ENCODE results near the gene CCDC6. TPM values are rescaled to one million over a fixed set of nuclear protein-coding genes. Genes with fewer than 3 reads are reported as not detected.

The CCDC6 gene
- total RNA-seq, 8 experiments from 2014 or later: 10.6 to 94.0 (median 18.4) TPM

DNA sequence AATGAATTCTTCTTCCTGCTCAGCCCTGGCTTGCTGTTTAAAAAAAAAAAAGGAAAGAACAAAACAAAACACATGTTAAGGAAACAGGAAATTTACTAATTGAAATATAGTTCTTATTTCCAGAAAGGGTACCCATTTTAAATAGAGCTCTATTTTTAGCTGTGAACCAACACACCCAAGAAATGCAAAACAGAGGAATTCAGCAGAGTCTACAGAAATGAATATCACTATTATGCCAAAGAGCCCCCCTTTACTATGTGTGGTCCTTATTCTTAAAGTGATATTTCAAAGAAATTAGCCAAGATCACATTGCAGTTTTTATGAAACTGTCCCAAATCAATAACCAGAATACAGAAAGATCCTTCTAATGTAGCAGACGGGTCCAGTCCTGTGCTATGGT is 53.7 kb downstream of the CCDC6 start:
- H3K4me3 ChIP-seq: no peak overlapping the region
- 20 to 100% (median 73%) methylated on average over 1 of the region's 1 CpG; no CpG with 5 or more reads in 6 of the 10 experiments for WGBS, 10 experiments
- in situ Hi-C loops (cut with MboI; ENCODE audit: low pct_unique_long_range_greater_than_20kb in 2 of 9, low sequenced_read_pairs in 9 of 9, unreplicated experiment in 9 of 9): loop anchor here in 1 of 9 experiments (25.0 kb wide), 1 partner anchor 185 kb away; no protein-coding TSS in a partner anchor
- no peak overlapping the region for H3K27ac ChIP-seq
- H3K4me1 ChIP-seq (replicated peaks in 1 of 2): no peaks in the 10 kb centered on the region
- ATAC-seq (replicated peaks in 6 of 8): peak in 3 of 8 experiments; percentile 83 to 86 (median 85)

DNA sequence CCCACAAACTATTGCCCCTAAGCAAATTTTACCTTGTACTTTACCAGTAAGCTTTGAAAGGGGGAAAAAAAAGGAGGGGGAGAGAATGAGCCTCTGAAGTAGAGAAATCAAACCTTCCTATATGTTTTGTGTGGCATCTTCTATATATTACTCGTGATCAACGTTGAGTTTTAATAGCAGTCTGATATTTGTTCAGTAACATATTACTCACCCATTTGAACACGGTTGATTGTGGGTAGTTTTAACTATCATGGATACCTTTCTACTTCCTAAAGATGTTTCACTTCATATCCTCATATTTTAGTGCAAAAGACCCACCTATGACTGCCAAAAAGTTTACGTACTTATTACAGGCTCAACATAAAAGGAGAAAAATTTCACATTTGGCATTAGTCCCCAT is 54.5 kb downstream of the CCDC6 start:
- no peak for ATAC-seq (replicated peaks in 6 of 8)
- Histone ChIP-seq H3K4me3 (no peak overlapping the region), H3K4me1 (replicated peaks in 1 of 2) (no peaks in the 10 kb centered on the region), H3K27ac (no peak overlapping the region)
- WGBS, 10 experiments: 85 to 100% (median 99%) methylated on average over 1 to 4 of the region's 4 CpGs
- in situ Hi-C loops (cut with MboI; ENCODE audit: low pct_unique_long_range_greater_than_20kb in 2 of 9, low sequenced_read_pairs in 9 of 9, unreplicated experiment in 9 of 9): loop anchor here in 1 of 9 experiments (25.0 kb wide), 1 partner anchor 185 kb away; no protein-coding TSS in a partner anchor

GRCh38 chr10:59847888-59848287 is 58.5 kb downstream of the CCDC6 start:
- Histone ChIP-seq H3K4me1 (replicated peaks in 1 of 2) (no peaks in the 10 kb centered on the region), H3K27ac (no peak overlapping the region), H3K4me3 (no peak overlapping the region)
- ATAC-seq (replicated peaks in 6 of 8): no peak
- WGBS, 10 experiments: 0 to 89% (median 52%) methylated on average over 1 to 6 of the region's 7 CpGs; no CpG with 5 or more reads in 4 of the 10 experiments
- in situ Hi-C loops (cut with MboI; ENCODE audit: low pct_unique_long_range_greater_than_20kb in 2 of 9, low sequenced_read_pairs in 9 of 9, unreplicated experiment in 9 of 9): loop anchor here in 2 of 9 experiments (25.0 kb wide), 1 partner anchor 189 kb away; no protein-coding TSS in a partner anchor

DNA sequence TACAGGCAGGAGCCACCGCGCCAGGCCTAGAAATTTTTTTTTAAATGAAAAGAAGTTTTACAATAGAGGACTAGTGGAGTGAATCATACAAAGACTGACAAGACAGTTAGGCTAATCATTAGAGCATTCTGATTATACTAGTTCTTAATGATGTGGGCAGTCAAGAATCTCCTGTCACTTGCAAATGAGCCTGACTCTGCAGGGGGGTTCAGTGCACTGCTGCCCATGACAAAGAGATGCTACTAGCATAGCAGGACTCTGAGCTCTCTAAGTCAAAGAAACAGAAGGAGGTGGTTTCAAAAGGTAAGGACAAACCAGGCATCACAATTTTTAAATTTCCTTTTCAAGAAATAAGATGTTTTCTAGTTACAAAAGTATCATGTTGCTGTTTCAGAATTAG is 59.0 kb downstream of the CCDC6 start:
- Histone ChIP-seq H3K27ac (no peak overlapping the region), H3K4me1 (replicated peaks in 1 of 2) (no peaks in the 10 kb centered on the region), H3K4me3 (no peak overlapping the region)
- WGBS, 10 experiments: 55% methylated on average over 2 of the region's 2 CpGs; no CpG with 5 or more reads in 9 of the 10 experiments
- in situ Hi-C loops (cut with MboI; ENCODE audit: low pct_unique_long_range_greater_than_20kb in 2 of 9, low sequenced_read_pairs in 9 of 9, unreplicated experiment in 9 of 9): loop anchor here in 2 of 9 experiments (25.0 kb wide), 1 partner anchor 190 kb away; no protein-coding TSS in a partner anchor
- peak in 3 of 8 experiments; percentile 58 to 69 (median 59) for ATAC-seq (replicated peaks in 6 of 8)

GRCh38 chr10:59844436-59844835 is 61.9 kb downstream of the CCDC6 start:
- 73 to 100% (median 87%) methylated on average over 1 to 3 of the region's 3 CpGs; no CpG with 5 or more reads in 1 of the 10 experiments for WGBS, 10 experiments
- H3K4me1 ChIP-seq (replicated peaks in 1 of 2): no peaks in the 10 kb centered on the region
- in situ Hi-C loops (cut with MboI; ENCODE audit: low pct_unique_long_range_greater_than_20kb in 2 of 9, low sequenced_read_pairs in 9 of 9, unreplicated experiment in 9 of 9): loop anchor here in 2 of 9 experiments (25.0 kb wide), 1 partner anchor 193 kb away; no protein-coding TSS in a partner anchor
- H3K4me3 ChIP-seq: no peak overlapping the region
- no peak overlapping the region for H3K27ac ChIP-seq
- no peak for ATAC-seq (replicated peaks in 6 of 8)

- 74 to 100% (median 94%) methylated on average over 1 to 2 of the region's 2 CpGs; no CpG with 5 or more reads in 2 of the 10 experiments for WGBS, 10 experiments
- no peak for ATAC-seq (replicated peaks in 6 of 8)
- H3K4me1 ChIP-seq (replicated peaks in 1 of 2): no peaks in the 10 kb centered on the region
- no peak overlapping the region for H3K27ac ChIP-seq
- H3K4me3 ChIP-seq: no peak overlapping the region
- in situ Hi-C loops (cut with MboI; ENCODE audit: low pct_unique_long_range_greater_than_20kb in 2 of 9, low sequenced_read_pairs in 9 of 9, unreplicated experiment in 9 of 9): loop anchor here in 2 of 9 experiments (25.0 kb wide), 1 partner anchor 194 kb away; no protein-coding TSS in a partner anchor
Measured at GRCh38 chr10:59843748-59844147, 62.6 kb downstream of the CCDC6 start.

DNA sequence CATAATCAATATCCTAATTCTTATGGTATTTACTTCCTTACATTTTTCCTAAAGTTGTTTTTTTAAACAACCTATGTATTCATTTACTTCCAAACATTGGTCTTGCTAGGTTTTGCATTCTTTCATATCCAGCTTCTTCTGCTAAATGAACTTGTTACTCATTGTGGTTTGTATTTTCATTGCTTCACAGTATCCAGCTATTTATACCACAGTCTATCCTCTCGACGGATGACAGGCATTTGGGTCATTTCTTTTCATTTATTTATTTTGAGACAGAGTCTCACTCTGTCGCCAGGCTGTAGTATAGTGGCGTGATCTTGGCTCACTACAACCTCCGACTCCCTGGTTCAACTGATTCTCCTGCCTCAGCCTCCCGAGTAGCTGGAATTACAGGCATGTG is 66.8 kb downstream of the CCDC6 start:
- Histone ChIP-seq H3K4me1 (replicated peaks in 1 of 2) (no peaks in the 10 kb centered on the region), H3K4me3 (no peak overlapping the region), H3K27ac (no peak overlapping the region)
- ATAC-seq (replicated peaks in 6 of 8): no peak
- in situ Hi-C loops (cut with MboI; ENCODE audit: low pct_unique_long_range_greater_than_20kb in 2 of 9, low sequenced_read_pairs in 9 of 9, unreplicated experiment in 9 of 9): loop anchor here in 2 of 9 experiments (25.0 kb wide), 1 partner anchor 198 kb away; no protein-coding TSS in a partner anchor
- WGBS, 10 experiments: 57 to 100% (median 88%) methylated on average over 2 to 6 of the region's 6 CpGs; no CpG with 5 or more reads in 1 of the 10 experiments

GRCh38 chr10:59838085-59838789 is 68.1 kb downstream of the CCDC6 start:
- H3K4me3 ChIP-seq: no peak overlapping the region
- 0 to 100% (median 98%) methylated on average over 1 to 2 of the region's 2 CpGs; no CpG with 5 or more reads in 2 of the 10 experiments for WGBS, 10 experiments
- ATAC-seq (replicated peaks in 6 of 8): peak in 3 of 8 experiments; percentile 83 to 97 (median 94)
- in situ Hi-C loops (cut with MboI; ENCODE audit: low pct_unique_long_range_greater_than_20kb in 2 of 9, low sequenced_read_pairs in 9 of 9, unreplicated experiment in 9 of 9): loop anchor here in 2 of 9 experiments (25.0 kb wide), 1 partner anchor 199 kb away; no protein-coding TSS in a partner anchor
- H3K27ac ChIP-seq: no peak overlapping the region
- no peaks in the 10 kb centered on the region for H3K4me1 ChIP-seq (replicated peaks in 1 of 2)

DNA sequence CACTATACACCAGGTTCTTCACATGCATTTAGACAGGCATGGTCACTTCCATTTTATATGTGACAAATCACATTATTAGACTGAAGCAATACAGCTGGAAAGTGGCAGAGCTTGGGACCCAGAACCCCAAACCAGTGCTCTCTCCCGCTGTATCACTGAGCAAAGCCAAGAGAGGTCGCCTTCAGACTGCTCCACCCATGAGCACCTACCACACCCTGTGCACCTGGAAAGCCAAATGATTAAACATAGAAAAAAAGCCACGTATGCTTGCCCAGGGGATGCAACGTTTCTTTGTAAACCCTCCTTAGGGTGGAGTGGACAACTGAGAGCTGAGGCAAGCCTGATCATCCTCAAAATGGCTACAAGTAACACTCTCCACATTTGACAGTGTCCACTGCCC is 72.5 kb downstream of the CCDC6 start:
- Histone ChIP-seq H3K4me3 (no peak overlapping the region), H3K4me1 (replicated peaks in 1 of 2) (no peaks in the 10 kb centered on the region), H3K27ac (no peak overlapping the region)
- WGBS, 10 experiments: 13 to 100% (median 91%) methylated on average over 1 to 4 of the region's 4 CpGs; no CpG with 5 or more reads in 2 of the 10 experiments
- no peak for ATAC-seq (replicated peaks in 6 of 8)
- in situ Hi-C loops (cut with MboI; ENCODE audit: low pct_unique_long_range_greater_than_20kb in 2 of 9, low sequenced_read_pairs in 9 of 9, unreplicated experiment in 9 of 9): loop anchor here in 2 of 9 experiments (25.0 kb wide), 1 partner anchor 203 kb away; no protein-coding TSS in a partner anchor

DNA sequence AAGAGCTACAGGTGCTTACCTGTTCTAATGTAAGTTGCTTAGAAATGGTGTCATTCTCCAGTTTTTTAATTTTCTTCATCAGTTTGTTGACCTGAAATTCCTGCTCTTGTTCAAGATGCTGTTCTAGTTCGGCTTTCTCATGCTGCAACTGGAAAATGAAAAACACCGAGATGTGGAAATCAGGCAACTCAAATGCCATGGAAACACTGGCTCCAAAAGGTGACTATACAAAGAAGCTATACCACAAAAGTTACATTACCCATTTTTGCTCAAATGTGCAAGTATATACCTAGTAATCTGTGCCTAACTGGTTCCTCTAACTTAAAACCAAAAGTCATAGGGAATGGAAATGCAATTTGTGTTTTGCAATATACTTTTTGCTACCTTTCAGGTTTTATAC is 73.8 kb downstream of the CCDC6 start:
- Histone ChIP-seq H3K4me1 (replicated peaks in 1 of 2) (no peaks in the 10 kb centered on the region), H3K4me3 (no peak overlapping the region), H3K27ac (no peak overlapping the region)
- in situ Hi-C loops (cut with MboI; ENCODE audit: low pct_unique_long_range_greater_than_20kb in 2 of 9, low sequenced_read_pairs in 9 of 9, unreplicated experiment in 9 of 9): loop anchor here in 2 of 9 experiments (25.0 kb wide), 1 partner anchor 205 kb away; no protein-coding TSS in a partner anchor
- 80 to 100% (median 95%) methylated on average over 1 to 2 of the region's 2 CpGs; no CpG with 5 or more reads in 2 of the 10 experiments for WGBS, 10 experiments
- ATAC-seq (replicated peaks in 6 of 8): no peak

DNA sequence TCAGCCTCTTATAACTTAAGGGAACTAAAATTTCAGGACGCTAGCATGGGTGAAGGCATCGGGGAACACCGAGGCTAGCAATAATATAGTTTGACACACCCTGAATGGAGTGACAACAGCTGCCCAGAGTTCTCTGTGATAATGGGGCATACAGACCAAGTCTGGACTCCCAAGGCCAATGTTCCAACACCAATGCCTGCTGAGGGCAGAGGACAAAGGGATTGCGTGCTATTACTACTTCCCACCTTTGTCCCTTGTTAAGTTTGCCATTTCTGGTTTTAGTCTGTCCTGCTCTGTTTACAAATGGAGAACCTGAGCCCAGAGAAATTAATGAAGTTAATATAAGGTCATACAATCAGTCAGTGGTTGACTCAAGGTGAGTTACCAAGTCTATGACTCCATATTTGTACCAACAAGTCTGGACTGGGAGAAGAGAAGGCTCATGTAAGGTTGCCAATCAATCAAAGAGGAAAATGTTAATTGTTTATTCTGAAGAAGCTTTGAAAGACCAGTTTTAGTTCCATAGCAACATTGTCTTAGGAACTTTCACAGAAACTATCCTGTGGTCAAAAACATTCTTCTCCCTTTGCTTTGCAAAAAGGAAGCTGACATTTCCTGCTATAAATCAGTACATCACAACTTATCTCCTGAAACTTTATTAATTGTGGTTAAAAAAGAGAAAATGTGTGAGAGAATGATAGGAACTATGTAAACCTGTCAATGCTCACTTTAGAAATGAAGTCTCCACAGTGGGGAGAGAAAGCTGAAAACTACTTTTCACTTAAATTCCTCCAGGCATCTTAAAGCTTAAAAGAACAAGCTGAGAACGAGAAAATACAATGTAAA is 74.5 kb downstream of the CCDC6 start:
- Histone ChIP-seq H3K4me1 (replicated peaks in 1 of 2) (no peaks in the 10 kb centered on the region), H3K27ac (no peak overlapping the region), H3K4me3 (no peak overlapping the region)
- in situ Hi-C loops (cut with MboI; ENCODE audit: low pct_unique_long_range_greater_than_20kb in 2 of 9, low sequenced_read_pairs in 9 of 9, unreplicated experiment in 9 of 9): loop anchor here in 2 of 9 experiments (25.0 kb wide), 1 partner anchor 205 kb away; no protein-coding TSS in a partner anchor
- 79 to 100% (median 94%) methylated on average over 1 to 5 of the region's 5 CpGs for WGBS, 10 experiments
- no peak for ATAC-seq (replicated peaks in 6 of 8)

DNA sequence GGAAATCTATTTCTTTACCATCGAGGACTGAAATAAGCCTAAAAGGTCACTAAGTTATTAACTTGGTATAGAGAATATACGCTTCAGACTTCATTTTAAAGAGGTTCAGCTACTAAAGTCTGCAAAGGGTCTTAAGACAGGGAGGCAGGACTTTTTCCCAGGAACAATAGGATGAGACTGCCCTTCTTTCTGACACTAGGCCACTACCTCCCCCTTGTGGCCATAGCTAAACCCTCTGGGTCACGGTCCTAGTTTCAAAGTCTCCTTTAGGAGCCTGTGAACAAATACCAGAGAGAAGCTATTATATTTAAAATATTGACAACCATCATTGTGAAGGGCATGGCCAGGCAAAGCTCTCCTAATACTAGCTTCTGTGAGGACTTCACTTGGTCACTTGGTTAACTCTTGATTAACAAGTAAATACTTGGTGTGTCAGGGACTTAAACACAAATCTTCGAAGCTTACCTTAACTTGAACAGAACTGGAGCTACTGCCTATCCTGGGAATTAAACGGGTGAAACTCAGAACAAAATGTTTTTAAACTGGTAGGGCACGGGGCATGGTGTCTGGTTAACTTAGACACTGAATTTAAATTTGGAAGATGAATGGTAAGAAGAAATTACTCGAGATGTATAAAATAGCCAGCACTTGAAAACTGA is 75.6 kb downstream of the CCDC6 start:
- 49 to 88% (median 75%) methylated on average over 1 to 7 of the region's 7 CpGs; no CpG with 5 or more reads in 1 of the 10 experiments for WGBS, 10 experiments
- H3K4me3 ChIP-seq: no peak overlapping the region
- no peak overlapping the region for H3K27ac ChIP-seq
- ATAC-seq (replicated peaks in 6 of 8): peak in 5 of 8 experiments; percentile 45 to 77 (median 70)
- no peaks in the 10 kb centered on the region for H3K4me1 ChIP-seq (replicated peaks in 1 of 2)
- in situ Hi-C loops (cut with MboI; ENCODE audit: low pct_unique_long_range_greater_than_20kb in 2 of 9, low sequenced_read_pairs in 9 of 9, unreplicated experiment in 9 of 9): loop anchor here in 2 of 9 experiments (25.0 kb wide), 1 partner anchor 207 kb away; no protein-coding TSS in a partner anchor
